ENCODE data around the gene RTTN. TPM values are rescaled to one million over a fixed set of nuclear protein-coding genes. Genes with fewer than 3 reads are reported as not detected.
A peak's percentile ranks its signal among the peaks of the same experiment; 100 is the strongest.

Gene RTTN
- total and polyA plus RNA-seq, 2 donors = 8.1 to 15.7 TPM

DNA sequence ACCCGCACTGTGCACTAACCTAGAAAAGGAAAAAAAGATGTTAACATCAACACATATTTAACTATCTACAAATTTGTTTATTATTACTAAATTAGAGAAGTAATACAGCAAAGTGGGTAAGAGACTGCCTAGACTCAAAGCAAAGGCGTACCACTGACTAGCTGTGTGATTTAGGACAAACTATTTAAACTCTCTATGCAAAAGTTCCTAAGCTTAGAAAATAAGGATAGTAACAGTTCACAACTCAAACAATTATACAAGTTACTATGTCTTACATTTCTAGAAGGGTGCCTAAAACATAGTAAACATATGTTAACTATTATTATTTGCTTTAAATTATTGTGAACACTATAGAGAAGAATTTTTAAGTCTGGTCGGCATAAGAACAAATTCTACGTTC is 119.4 kb downstream of the RTTN start:
- Histone ChIP-seq H3K36me3 (ENCODE audit: control insufficient read depth in 2 of 2, insufficient read depth in 2 of 2, low read length in 1 of 2) (peaks cover 0 to 16% of the 10 kb centered on the region in 2 donors), H3K4me3 (ENCODE audit: low read length in 2 of 2) (no peak overlapping the region), H3K9me3 (ENCODE audit: control insufficient read depth in 2 of 2, insufficient read depth in 1 of 2, low read length in 1 of 2) (no peaks in the 10 kb centered on the region), H3K27me3 (ENCODE audit: control insufficient read depth in 2 of 2, insufficient read depth in 1 of 2, low read length in 1 of 2) (no peaks in the 10 kb centered on the region), H3K27ac (ENCODE audit: low read depth in 1 of 2, low read length in 1 of 2) (no peak overlapping the region), H3K4me1 (ENCODE audit: control insufficient read depth in 2 of 2, insufficient read depth in 2 of 2, low read length in 2 of 2) (no peaks in the 10 kb centered on the region)
- WGBS = 95% methylated on average over 4 of the region's 4 CpGs
- DNase-seq (ENCODE audit: low read depth in 6 of 9, low spot score in 9 of 9) = no peak

DNA sequence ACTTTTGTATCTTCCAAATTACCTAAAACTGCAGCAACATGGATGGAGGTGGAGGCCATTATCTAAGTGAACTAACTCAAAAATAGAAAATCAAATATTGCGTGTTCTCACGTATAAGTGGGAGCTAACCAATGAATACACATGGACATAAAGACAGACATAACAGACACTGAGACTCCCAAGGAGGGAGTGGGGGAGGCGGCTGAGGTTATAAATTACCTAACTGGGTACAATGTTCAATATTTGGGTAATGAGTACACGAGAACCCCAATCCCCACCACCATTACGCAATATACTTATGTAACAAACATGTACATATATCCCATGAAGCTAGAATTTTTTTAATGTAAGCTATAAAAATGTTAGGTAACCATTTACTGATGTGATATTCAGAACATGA is 119.8 kb downstream of the RTTN start:
- H3K9me3 ChIP-seq (ENCODE audit: control insufficient read depth in 2 of 2, insufficient read depth in 1 of 2, low read length in 1 of 2) = no peaks in the 10 kb centered on the region
- 88% methylated on average over 5 of the region's 5 CpGs for WGBS
- no peak for DNase-seq (ENCODE audit: low read depth in 6 of 9, low spot score in 9 of 9)

DNA sequence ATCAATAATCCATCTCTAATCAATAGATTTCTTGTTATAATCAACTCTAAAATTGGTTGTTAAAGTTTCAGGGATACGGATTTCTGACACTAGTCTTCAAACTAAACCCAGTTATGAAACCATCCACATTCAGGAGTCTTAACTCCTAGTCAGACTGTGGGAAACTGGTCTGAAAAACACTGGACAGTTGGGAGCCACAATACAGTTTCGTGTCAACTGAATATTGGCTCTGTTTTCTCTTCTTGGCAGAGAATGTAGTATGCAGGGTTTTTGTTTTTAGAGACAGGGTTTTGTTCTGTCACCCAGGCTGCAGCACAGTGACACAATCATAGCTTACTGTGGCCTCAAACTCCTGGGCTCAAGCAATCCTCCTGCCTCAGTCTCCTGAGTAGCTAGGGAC is 123.1 kb downstream of the RTTN start:
- 98% methylated on average over 2 of the region's 2 CpGs for WGBS
- Histone ChIP-seq H3K27ac (ENCODE audit: low read depth in 1 of 2, low read length in 1 of 2) (no peak overlapping the region), H3K4me1 (ENCODE audit: control insufficient read depth in 2 of 2, insufficient read depth in 2 of 2, low read length in 2 of 2) (no peaks in the 10 kb centered on the region), H3K27me3 (ENCODE audit: control insufficient read depth in 2 of 2, insufficient read depth in 1 of 2, low read length in 1 of 2) (no peaks in the 10 kb centered on the region), H3K4me3 (ENCODE audit: low read length in 2 of 2) (no peak overlapping the region), H3K36me3 (ENCODE audit: control insufficient read depth in 2 of 2, insufficient read depth in 2 of 2, low read length in 1 of 2) (peaks cover 0 to 7% of the 10 kb centered on the region in 2 donors), H3K9me3 (ENCODE audit: control insufficient read depth in 2 of 2, insufficient read depth in 1 of 2, low read length in 1 of 2) (no peaks in the 10 kb centered on the region)
- no peak for DNase-seq (ENCODE audit: low read depth in 6 of 9, low spot score in 9 of 9)

More for the DNA sequence above, 119.8 kb downstream of the RTTN start:
- H3K4me1 ChIP-seq (ENCODE audit: control insufficient read depth in 2 of 2, insufficient read depth in 2 of 2, low read length in 2 of 2) = no peaks in the 10 kb centered on the region
- no peaks in the 10 kb centered on the region for H3K27me3 ChIP-seq (ENCODE audit: control insufficient read depth in 2 of 2, insufficient read depth in 1 of 2, low read length in 1 of 2)
- H3K4me3 ChIP-seq (ENCODE audit: low read length in 2 of 2) = no peak overlapping the region
- no peak overlapping the region for H3K27ac ChIP-seq (ENCODE audit: low read depth in 1 of 2, low read length in 1 of 2)
- peaks cover 0 to 16% of the 10 kb centered on the region in 2 donors for H3K36me3 ChIP-seq (ENCODE audit: control insufficient read depth in 2 of 2, insufficient read depth in 2 of 2, low read length in 1 of 2)

DNA sequence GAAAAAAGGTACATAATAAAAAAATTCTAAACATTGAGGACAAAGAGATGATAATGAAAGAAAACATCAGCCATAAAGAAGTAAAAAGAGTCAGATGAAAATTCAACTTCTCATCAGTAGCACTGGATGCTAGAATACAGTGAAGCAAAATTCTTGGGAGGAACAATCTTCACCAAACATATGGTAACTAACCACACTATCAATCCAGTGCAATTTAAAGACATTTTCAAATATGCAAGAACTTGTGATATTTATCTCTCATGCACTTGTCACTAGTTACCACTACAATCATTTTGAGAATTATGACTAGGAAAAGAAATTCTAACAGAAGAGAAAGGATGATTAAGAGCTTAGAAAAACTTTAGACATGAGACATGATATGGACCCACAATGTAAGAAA is 127.4 kb downstream of the RTTN start:
- Histone ChIP-seq H3K27ac (ENCODE audit: low read depth in 1 of 2, low read length in 1 of 2) (no peak overlapping the region), H3K27me3 (ENCODE audit: control insufficient read depth in 2 of 2, insufficient read depth in 1 of 2, low read length in 1 of 2) (no peaks in the 10 kb centered on the region), H3K4me3 (ENCODE audit: low read length in 2 of 2) (no peak overlapping the region), H3K36me3 (ENCODE audit: control insufficient read depth in 2 of 2, insufficient read depth in 2 of 2, low read length in 1 of 2) (peaks cover 0 to 11% of the 10 kb centered on the region in 2 donors), H3K9me3 (ENCODE audit: control insufficient read depth in 2 of 2, insufficient read depth in 1 of 2, low read length in 1 of 2) (no peaks in the 10 kb centered on the region), H3K4me1 (ENCODE audit: control insufficient read depth in 2 of 2, insufficient read depth in 2 of 2, low read length in 2 of 2) (no peaks in the 10 kb centered on the region)
- DNase-seq (ENCODE audit: low read depth in 6 of 9, low spot score in 9 of 9) = no peak

DNA sequence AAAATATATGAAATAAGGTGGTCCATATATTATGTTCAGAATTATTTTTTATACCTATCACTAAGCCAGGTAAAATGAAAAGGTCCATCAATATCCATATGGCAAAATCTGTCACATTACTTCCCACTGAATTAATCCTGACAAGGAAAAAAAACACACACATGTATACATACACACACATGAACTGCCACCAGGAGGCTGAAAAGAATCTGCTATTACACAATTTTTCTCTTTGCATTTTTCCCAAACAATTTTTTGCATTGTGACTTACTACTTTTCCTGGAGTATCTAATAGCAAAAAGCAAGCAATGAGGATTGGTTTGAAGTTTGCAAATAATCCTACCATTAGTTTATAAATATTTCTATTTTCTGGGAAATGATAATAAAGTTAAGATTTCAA is 129.6 kb downstream of the RTTN start:
- no peaks in the 10 kb centered on the region for H3K27me3 ChIP-seq (ENCODE audit: control insufficient read depth in 2 of 2, insufficient read depth in 1 of 2, low read length in 1 of 2)
- H3K36me3 ChIP-seq (ENCODE audit: control insufficient read depth in 2 of 2, insufficient read depth in 2 of 2, low read length in 1 of 2) = peaks cover 0 to 8% of the 10 kb centered on the region in 2 donors
- no peak overlapping the region for H3K4me3 ChIP-seq (ENCODE audit: low read length in 2 of 2)
- H3K27ac ChIP-seq (ENCODE audit: low read depth in 1 of 2, low read length in 1 of 2) = no peak overlapping the region
- H3K9me3 ChIP-seq (ENCODE audit: control insufficient read depth in 2 of 2, insufficient read depth in 1 of 2, low read length in 1 of 2) = no peaks in the 10 kb centered on the region
- no peaks in the 10 kb centered on the region for H3K4me1 ChIP-seq (ENCODE audit: control insufficient read depth in 2 of 2, insufficient read depth in 2 of 2, low read length in 2 of 2)
- no peak for DNase-seq (ENCODE audit: low read depth in 6 of 9, low spot score in 9 of 9)

DNA sequence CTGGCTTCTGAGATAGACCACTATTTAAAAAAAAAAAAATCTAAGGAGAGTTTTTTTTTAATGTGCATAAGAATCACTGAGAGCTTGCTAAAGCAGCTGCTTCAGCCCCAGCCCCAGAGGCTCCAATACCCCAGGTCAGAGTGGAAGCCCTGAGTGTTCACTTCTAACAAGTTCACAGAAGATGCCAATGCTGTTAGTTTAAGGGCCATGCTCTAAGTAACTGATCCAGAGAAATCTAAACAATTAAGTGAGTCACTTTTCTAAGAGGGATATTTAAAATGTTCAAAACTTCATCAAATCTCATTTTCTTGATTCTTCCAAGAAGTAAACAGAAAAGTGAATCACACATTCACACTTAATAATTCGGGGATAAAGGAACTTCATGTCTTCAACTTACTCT is 131.4 kb downstream of the RTTN start:
- no peaks in the 10 kb centered on the region for H3K4me1 ChIP-seq (ENCODE audit: control insufficient read depth in 2 of 2, insufficient read depth in 2 of 2, low read length in 2 of 2)
- 99% methylated on average over 1 of the region's 1 CpG for WGBS
- H3K27ac ChIP-seq (ENCODE audit: low read depth in 1 of 2, low read length in 1 of 2) = no peak overlapping the region
- H3K27me3 ChIP-seq (ENCODE audit: control insufficient read depth in 2 of 2, insufficient read depth in 1 of 2, low read length in 1 of 2) = no peaks in the 10 kb centered on the region
- no peak for DNase-seq (ENCODE audit: low read depth in 6 of 9, low spot score in 9 of 9)
- no peaks in the 10 kb centered on the region for H3K9me3 ChIP-seq (ENCODE audit: control insufficient read depth in 2 of 2, insufficient read depth in 1 of 2, low read length in 1 of 2)
- peaks cover 0 to 8% of the 10 kb centered on the region in 2 donors for H3K36me3 ChIP-seq (ENCODE audit: control insufficient read depth in 2 of 2, insufficient read depth in 2 of 2, low read length in 1 of 2)
- H3K4me3 ChIP-seq (ENCODE audit: low read length in 2 of 2) = no peak overlapping the region

DNA sequence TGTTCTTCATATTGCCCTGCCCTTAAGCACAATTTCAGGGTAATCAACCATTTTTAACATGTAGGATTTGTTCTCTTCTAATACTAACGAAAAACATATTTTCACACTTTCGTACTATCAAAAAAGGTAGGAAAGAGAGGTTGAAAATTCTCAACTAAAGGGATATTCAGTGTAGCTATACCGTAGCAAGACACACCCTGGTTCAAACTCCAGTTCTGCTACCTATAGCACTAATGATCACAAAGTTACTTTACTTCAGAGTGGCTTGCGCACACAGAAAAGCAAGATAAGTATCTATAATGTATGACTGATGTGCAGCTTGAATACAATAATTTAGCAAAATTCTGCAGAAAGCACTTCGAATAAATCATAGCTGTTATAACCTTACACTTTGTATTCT is 132.1 kb downstream of the RTTN start:
- H3K27me3 ChIP-seq (ENCODE audit: control insufficient read depth in 2 of 2, insufficient read depth in 1 of 2, low read length in 1 of 2) = no peaks in the 10 kb centered on the region
- H3K4me3 ChIP-seq (ENCODE audit: low read length in 2 of 2) = no peak overlapping the region
- H3K9me3 ChIP-seq (ENCODE audit: control insufficient read depth in 2 of 2, insufficient read depth in 1 of 2, low read length in 1 of 2) = no peaks in the 10 kb centered on the region
- DNase-seq (ENCODE audit: low read depth in 6 of 9, low spot score in 9 of 9) = no peak
- H3K27ac ChIP-seq (ENCODE audit: low read depth in 1 of 2, low read length in 1 of 2) = no peak overlapping the region
- peaks cover 0 to 4% of the 10 kb centered on the region in 2 donors for H3K36me3 ChIP-seq (ENCODE audit: control insufficient read depth in 2 of 2, insufficient read depth in 2 of 2, low read length in 1 of 2)
- H3K4me1 ChIP-seq (ENCODE audit: control insufficient read depth in 2 of 2, insufficient read depth in 2 of 2, low read length in 2 of 2) = no peaks in the 10 kb centered on the region
- WGBS = 98% methylated on average over 5 of the region's 5 CpGs

DNA sequence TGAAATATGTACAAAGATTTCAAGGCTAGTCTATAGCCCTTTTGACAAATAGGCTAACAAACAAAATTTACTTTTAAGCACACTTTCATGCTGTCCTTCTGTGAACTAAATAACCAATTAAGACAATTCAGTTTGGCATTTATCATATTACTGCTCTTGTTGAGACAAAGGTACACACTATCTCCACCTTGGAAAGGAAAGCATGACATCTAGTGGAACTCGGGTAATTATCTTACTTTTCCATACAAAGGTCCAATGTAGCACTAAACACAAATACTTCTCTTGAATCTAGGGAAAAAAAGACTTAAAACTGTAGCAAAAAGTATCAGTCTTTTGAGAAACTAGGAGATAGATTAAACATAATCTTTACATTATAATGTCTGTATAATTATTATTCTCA is 132.8 kb downstream of the RTTN start:
- Histone ChIP-seq H3K4me1 (ENCODE audit: control insufficient read depth in 2 of 2, insufficient read depth in 2 of 2, low read length in 2 of 2) (no peaks in the 10 kb centered on the region), H3K4me3 (ENCODE audit: low read length in 2 of 2) (no peak overlapping the region), H3K9me3 (ENCODE audit: control insufficient read depth in 2 of 2, insufficient read depth in 1 of 2, low read length in 1 of 2) (no peaks in the 10 kb centered on the region), H3K27me3 (ENCODE audit: control insufficient read depth in 2 of 2, insufficient read depth in 1 of 2, low read length in 1 of 2) (no peaks in the 10 kb centered on the region), H3K27ac (ENCODE audit: low read depth in 1 of 2, low read length in 1 of 2) (no peak overlapping the region), H3K36me3 (ENCODE audit: control insufficient read depth in 2 of 2, insufficient read depth in 2 of 2, low read length in 1 of 2) (peaks cover 0 to 4% of the 10 kb centered on the region in 2 donors)
- WGBS = 92% methylated on average over 1 of the region's 1 CpG
- peak in 3 of 9 donors; percentile 17 to 51 (median 27) for DNase-seq (ENCODE audit: low read depth in 6 of 9, low spot score in 9 of 9)

DNA sequence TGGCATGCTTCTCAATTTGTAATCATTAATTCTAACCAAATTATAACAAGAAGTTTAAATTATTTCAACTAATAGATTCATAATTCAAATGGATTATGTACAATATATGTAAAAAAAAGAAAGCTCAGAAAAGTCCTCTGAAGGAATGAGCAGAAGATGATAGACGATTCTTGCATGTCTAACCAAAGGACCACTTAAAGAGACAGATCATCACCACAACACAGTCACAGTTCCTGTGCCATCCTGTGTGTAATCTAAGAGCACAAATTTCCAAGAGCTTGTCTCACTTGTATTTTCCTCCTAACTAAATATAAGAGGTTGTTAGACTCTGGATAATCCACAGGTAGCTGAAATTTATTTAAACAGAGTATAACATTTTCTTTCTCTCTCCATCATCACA is 135.5 kb downstream of the RTTN start:
- Histone ChIP-seq H3K4me1 (ENCODE audit: control insufficient read depth in 2 of 2, insufficient read depth in 2 of 2, low read length in 2 of 2) (no peaks in the 10 kb centered on the region), H3K9me3 (ENCODE audit: control insufficient read depth in 2 of 2, insufficient read depth in 1 of 2, low read length in 1 of 2) (no peaks in the 10 kb centered on the region), H3K4me3 (ENCODE audit: low read length in 2 of 2) (no peak overlapping the region), H3K27me3 (ENCODE audit: control insufficient read depth in 2 of 2, insufficient read depth in 1 of 2, low read length in 1 of 2) (no peaks in the 10 kb centered on the region), H3K27ac (ENCODE audit: low read depth in 1 of 2, low read length in 1 of 2) (no peak overlapping the region), H3K36me3 (ENCODE audit: control insufficient read depth in 2 of 2, insufficient read depth in 2 of 2, low read length in 1 of 2) (peaks cover 0 to 4% of the 10 kb centered on the region in 2 donors)
- 74% methylated on average over 1 of the region's 1 CpG for WGBS
- DNase-seq (ENCODE audit: low read depth in 6 of 9, low spot score in 9 of 9) = peak in 1 of 9 donors; percentile 18

DNA sequence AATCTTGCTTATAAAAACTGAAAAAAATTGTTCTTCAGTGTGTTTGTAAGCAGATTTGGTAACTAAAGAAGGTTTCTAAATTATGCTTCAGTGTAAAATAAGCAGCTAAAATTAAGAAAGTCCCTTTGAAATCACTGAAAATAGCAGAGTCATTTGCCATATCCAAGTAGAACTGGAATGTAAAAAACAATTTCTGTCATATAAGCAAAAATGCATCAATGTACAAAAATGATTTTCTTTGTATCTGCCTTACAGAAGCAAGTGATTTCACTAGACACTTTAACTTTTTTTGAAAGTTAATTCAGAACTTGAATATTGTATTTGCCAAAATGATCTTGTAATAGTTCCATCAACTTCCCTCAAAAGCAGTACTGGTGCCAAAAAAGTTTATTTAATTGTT is 136.1 kb downstream of the RTTN start:
- H3K36me3 ChIP-seq (ENCODE audit: control insufficient read depth in 2 of 2, insufficient read depth in 2 of 2, low read length in 1 of 2) = peaks cover 0 to 4% of the 10 kb centered on the region in 2 donors
- no peaks in the 10 kb centered on the region for H3K9me3 ChIP-seq (ENCODE audit: control insufficient read depth in 2 of 2, insufficient read depth in 1 of 2, low read length in 1 of 2)
- H3K27ac ChIP-seq (ENCODE audit: low read depth in 1 of 2, low read length in 1 of 2) = no peak overlapping the region
- no peak overlapping the region for H3K4me3 ChIP-seq (ENCODE audit: low read length in 2 of 2)
- no peaks in the 10 kb centered on the region for H3K4me1 ChIP-seq (ENCODE audit: control insufficient read depth in 2 of 2, insufficient read depth in 2 of 2, low read length in 2 of 2)
- DNase-seq (ENCODE audit: low read depth in 6 of 9, low spot score in 9 of 9) = no peak
- H3K27me3 ChIP-seq (ENCODE audit: control insufficient read depth in 2 of 2, insufficient read depth in 1 of 2, low read length in 1 of 2) = no peaks in the 10 kb centered on the region
